ENCODE results near the gene SCG5.

Gene SCG5

GRCh38 chr15:32664796-32665195, 23.3 kb downstream of the SCG5 start:
- Histone ChIP-seq H3K79me2 (ENCODE audit: insufficient read depth, low read length) (no peaks in the 10 kb centered on the region), H2AFZ (ENCODE audit: low read length) (no peak overlapping the region), H3K9me3 (ENCODE audit: insufficient read depth, low read depth, low read length) (no peaks in the 10 kb centered on the region), H4K20me1 (ENCODE audit: insufficient read depth, low read length, poor library complexity, severe bottlenecking) (no peaks in the 10 kb centered on the region), H3K4me2 (ENCODE audit: low read depth, low read length, poor library complexity, severe bottlenecking) (no peak overlapping the region), H3K9me2 (replicated peaks; ENCODE audit: low read depth, low read length) (no peaks in the 10 kb centered on the region), H3K36me3 (ENCODE audit: insufficient read depth, low read length) (no peaks in the 10 kb centered on the region), H3K27me3 (ENCODE audit: insufficient read depth, low read length, poor library complexity, severe bottlenecking) (no peaks in the 10 kb centered on the region), H3K4me1 (ENCODE audit: insufficient read depth, low read length, poor library complexity, severe bottlenecking) (no peaks in the 10 kb centered on the region), H3F3A (ENCODE audit: low read depth) (no peaks in the 10 kb centered on the region), H3K9ac (ENCODE audit: low read depth, low read length, poor library complexity, severe bottlenecking) (no peak overlapping the region), H3K4me3 (ENCODE audit: low read length, poor library complexity, severe bottlenecking) (no peak overlapping the region)
- TF ChIP-seq EZH2phosphoT487 (IDR thresholded peaks at IDR 0.05; ENCODE audit: borderline replicate concordance) (no peak), CTCF (conservative IDR thresholded peaks at IDR 0.05; ENCODE audit: low read length) (no peak)

GRCh38 chr15:32667321-32667720, 25.8 kb downstream of the SCG5 start:
- no peaks in the 10 kb centered on the region for H3K9me3 ChIP-seq (ENCODE audit: insufficient read depth, low read depth, low read length)
- no peak overlapping the region for H3K9ac ChIP-seq (ENCODE audit: low read depth, low read length, poor library complexity, severe bottlenecking)
- TF ChIP-seq EZH2phosphoT487 (IDR thresholded peaks at IDR 0.05; ENCODE audit: borderline replicate concordance) (no peak), CTCF (conservative IDR thresholded peaks at IDR 0.05; ENCODE audit: low read length) (no peak)

GRCh38 chr15:32668942-32669341, 27.4 kb downstream of the SCG5 start:
- H4K20me1 ChIP-seq (ENCODE audit: insufficient read depth, low read length, poor library complexity, severe bottlenecking) = no peaks in the 10 kb centered on the region
- H3K9me3 ChIP-seq (ENCODE audit: insufficient read depth, low read depth, low read length) = no peaks in the 10 kb centered on the region
- no peak overlapping the region for H3K4me2 ChIP-seq (ENCODE audit: low read depth, low read length, poor library complexity, severe bottlenecking)
- H3K27me3 ChIP-seq (ENCODE audit: insufficient read depth, low read length, poor library complexity, severe bottlenecking) = no peaks in the 10 kb centered on the region
- TF ChIP-seq EZH2phosphoT487 (IDR thresholded peaks at IDR 0.05; ENCODE audit: borderline replicate concordance) (no peak), CTCF (conservative IDR thresholded peaks at IDR 0.05; ENCODE audit: low read length) (no peak)
- no peaks in the 10 kb centered on the region for H3K36me3 ChIP-seq (ENCODE audit: insufficient read depth, low read length)
- H3K79me2 ChIP-seq (ENCODE audit: insufficient read depth, low read length) = no peaks in the 10 kb centered on the region
- H3K4me3 ChIP-seq (ENCODE audit: low read length, poor library complexity, severe bottlenecking) = no peak overlapping the region
- H3F3A ChIP-seq (ENCODE audit: low read depth) = no peaks in the 10 kb centered on the region
- no peak overlapping the region for H2AFZ ChIP-seq (ENCODE audit: low read length)
- H3K9ac ChIP-seq (ENCODE audit: low read depth, low read length, poor library complexity, severe bottlenecking) = no peak overlapping the region
- no peaks in the 10 kb centered on the region for H3K4me1 ChIP-seq (ENCODE audit: insufficient read depth, low read length, poor library complexity, severe bottlenecking)
- no peaks in the 10 kb centered on the region for H3K9me2 ChIP-seq (replicated peaks; ENCODE audit: low read depth, low read length)

More at GRCh38 chr15:32667321-32667720, 25.8 kb downstream of the SCG5 start:
- no peaks in the 10 kb centered on the region for H4K20me1 ChIP-seq (ENCODE audit: insufficient read depth, low read length, poor library complexity, severe bottlenecking)
- H3K4me2 ChIP-seq (ENCODE audit: low read depth, low read length, poor library complexity, severe bottlenecking) = no peak overlapping the region
- no peaks in the 10 kb centered on the region for H3K4me1 ChIP-seq (ENCODE audit: insufficient read depth, low read length, poor library complexity, severe bottlenecking)
- no peaks in the 10 kb centered on the region for H3K9me2 ChIP-seq (replicated peaks; ENCODE audit: low read depth, low read length)
- no peaks in the 10 kb centered on the region for H3K79me2 ChIP-seq (ENCODE audit: insufficient read depth, low read length)
- H3K36me3 ChIP-seq (ENCODE audit: insufficient read depth, low read length) = no peaks in the 10 kb centered on the region
- no peak overlapping the region for H3K4me3 ChIP-seq (ENCODE audit: low read length, poor library complexity, severe bottlenecking)
- H3K27me3 ChIP-seq (ENCODE audit: insufficient read depth, low read length, poor library complexity, severe bottlenecking) = no peaks in the 10 kb centered on the region
- no peak overlapping the region for H2AFZ ChIP-seq (ENCODE audit: low read length)
- H3F3A ChIP-seq (ENCODE audit: low read depth) = no peaks in the 10 kb centered on the region
